Activated CD8-positive, alpha-beta T cell treated with anti-CD3 and anti-CD28 coated beads for 36 hours (primary cell): ENCODE measurements around the gene DUSP22. TPM values are rescaled to one million over a fixed set of nuclear protein-coding genes. Genes with fewer than 3 reads are reported as not detected.
A peak's percentile ranks its signal among the peaks of the same experiment; 100 is the strongest.

Source experiments
- ATAC-seq: fragments of 200-7000 bp; cut with Tn5 transposase; one replicate; pipeline ENCODE4 v1.10.0; 2021; ENCODE audit warnings: mild to moderate bottlenecking, moderate library complexity
- CTCF ChIA-PET: fragments of 350-600 bp; sonication (Branson Sonifier 250); formaldehyde crosslinking; loops from one replicate; lab custom pipeline; 2021; ENCODE audit warnings: antibody characterized with exemption; lab: Charles Lee
- POLR2A ChIA-PET: fragments of 350-600 bp; sonication (Branson Sonifier 250); formaldehyde crosslinking; loops from one replicate; lab custom pipeline; 2021; ENCODE audit warnings: antibody characterized with exemption; lab: Charles Lee
- DNase-seq: peaks from one replicate; pipeline ENCODE4 v3.0.0-alpha.2; 2020
- H3K27ac Mint-ChIP-seq: one replicate; pipeline ENCODE4 v1.8.0; 2021; ENCODE audit warnings: mild to moderate bottlenecking, mixed read lengths
- H3K27me3 Mint-ChIP-seq: one replicate; pipeline ENCODE4 v1.8.0; 2021; ENCODE audit warnings: mixed read lengths
- H3K36me3 Mint-ChIP-seq: one replicate; pipeline ENCODE4 v1.8.0; 2021; ENCODE audit warnings: low read depth, mixed read lengths
- H3K4me1 Mint-ChIP-seq: one replicate; pipeline ENCODE4 v1.8.0; 2021; ENCODE audit warnings: low read depth, mixed read lengths
- H3K4me3 Mint-ChIP-seq: one replicate; pipeline ENCODE4 v1.8.0; 2021; ENCODE audit warnings: mild to moderate bottlenecking, moderate library complexity, mixed read lengths
- H3K9me3 Mint-ChIP-seq: one replicate; pipeline ENCODE4 v1.8.0; 2021; ENCODE audit warnings: mixed read lengths
- CTCF ChIP-seq: fragments of 200-600 bp; IDR thresholded peaks from one replicate; pipeline ENCODE4 v1.8.0; 2022; ENCODE audit warnings: antibody characterized with exemption, mild to moderate bottlenecking
- intact Hi-C: fragments of 100-400 bp; cut with micrococcal nuclease; formaldehyde crosslinking; loops from one replicate; pipeline ENCODE4 v1.10.0; 2022
- total RNA-seq, 2 experiments: library from RNA; stranded (reverse); gene quantifications; one replicate each; pipeline ENCODE4 v1.2.3, GENCODE V29; 2021

Gene DUSP22
- total RNA-seq, 2 experiments from 2014 or later, result 32.5 to 34.2 TPM

- no peak for TF ChIP-seq CTCF
- ChIA-PET CTCF (interaction anchor here (0.9 to 1.8 kb wide), 4 partner anchors 15 to 123 kb away, joined by 4 to 5 read pairs (median 4); no protein-coding TSS in a partner anchor), POLR2A (interaction anchor here (0.9 to 1.3 kb wide), 3 partner anchors 10 to 132 kb away, joined by 3 to 4 read pairs (median 3); no protein-coding TSS in a partner anchor)
- H3K4me3 Mint-ChIP-seq, result no peak overlapping the region
- no peaks in the 10 kb centered on the region for H3K9me3 Mint-ChIP-seq
- H3K27me3 Mint-ChIP-seq, result no peaks in the 10 kb centered on the region
- H3K4me1 Mint-ChIP-seq, result peaks cover 17% of the 10 kb centered on the region
- H3K36me3 Mint-ChIP-seq, result peaks cover 6% of the 10 kb centered on the region
- no peak overlapping the region for H3K27ac Mint-ChIP-seq
- ATAC-seq, result no peak
- intact Hi-C loops, result no loop called here
- no peak for DNase-seq
These were observed 29.4 kb downstream of the DUSP22 start for GRCh38 chr6:321536-322258.

- DNase-seq (no peak), ATAC-seq (peak; percentile 56)
- ChIA-PET CTCF (interaction anchor here (1.0 to 1.8 kb wide), 5 partner anchors 13 to 124 kb away, joined by 3 to 5 read pairs (median 4); no protein-coding TSS in a partner anchor), POLR2A (interaction anchor here (0.6 to 1.3 kb wide), 3 partner anchors 9 to 133 kb away, joined by 3 to 4 read pairs (median 3); no protein-coding TSS in a partner anchor)
- H3K4me3 Mint-ChIP-seq, result no peak overlapping the region
- H3K27me3 Mint-ChIP-seq, result no peaks in the 10 kb centered on the region
- H3K4me1 Mint-ChIP-seq, result peaks cover 11% of the 10 kb centered on the region
- no peak for TF ChIP-seq CTCF
- no peak overlapping the region for H3K27ac Mint-ChIP-seq
- no peaks in the 10 kb centered on the region for H3K9me3 Mint-ChIP-seq
- peaks cover 6% of the 10 kb centered on the region for H3K36me3 Mint-ChIP-seq
- intact Hi-C loops, result no loop called here
These were observed 30.1 kb downstream of the DUSP22 start for GRCh38 chr6:322259-322930.

GRCh38 chr6:322940-323729 is 30.8 kb downstream of the DUSP22 start:
- no peak for DNase-seq
- Mint-ChIP-seq H3K36me3 (peaks cover 6% of the 10 kb centered on the region), H3K9me3 (no peaks in the 10 kb centered on the region), H3K4me1 (peaks cover 9% of the 10 kb centered on the region), H3K4me3 (no peak overlapping the region), H3K27me3 (no peaks in the 10 kb centered on the region), H3K27ac (no peak overlapping the region)
- POLR2A ChIA-PET, result interaction anchor here (0.6 to 1.3 kb wide), 2 partner anchors 10 to 134 kb away, joined by 3 to 4 read pairs; no protein-coding TSS in a partner anchor
- ATAC-seq, result no peak
- TF ChIP-seq CTCF, result no peak
- CTCF ChIA-PET, result interaction anchor here (1.0 to 1.8 kb wide), 3 partner anchors 14 to 37 kb away, joined by 3 to 5 read pairs (median 4); no protein-coding TSS in a partner anchor
- intact Hi-C loops, result no loop called here

GRCh38 chr6:323730-324088 is 31.4 kb downstream of the DUSP22 start:
- H3K27me3 Mint-ChIP-seq, result no peaks in the 10 kb centered on the region
- no peak overlapping the region for H3K4me3 Mint-ChIP-seq
- intact Hi-C loops, result no loop called here
- no peak overlapping the region for H3K27ac Mint-ChIP-seq
- H3K9me3 Mint-ChIP-seq, result no peaks in the 10 kb centered on the region
- ATAC-seq (no peak), DNase-seq (no peak)
- H3K4me1 Mint-ChIP-seq, result peaks cover 9% of the 10 kb centered on the region
- no peak for TF ChIP-seq CTCF
- CTCF ChIA-PET, result interaction anchor here (1.6 kb wide), 1 partner anchor 37 kb away, joined by 4 read pairs; no protein-coding TSS in a partner anchor
- H3K36me3 Mint-ChIP-seq, result peaks cover 6% of the 10 kb centered on the region
- POLR2A ChIA-PET, result no interaction called here
